Measurements from ENCODE around the gene NDUFA3. TPM values are rescaled to one million over a fixed set of nuclear protein-coding genes. Genes with fewer than 3 reads are reported as not detected.
"Not testable (repeated sequence)": the region's sequence is repeated elsewhere in the genome, so short reads cannot be mapped to it uniquely, and the experiment has no call there.

Gene NDUFA3
- 493 TPM for total RNA-seq
- long read RNA-seq, transcript NDUFA3-214 (4 exons, 963 nt): major isoform, 216 of 238 reads
- long read RNA-seq, partial matches to known transcripts: 13 of 238 reads
- long read RNA-seq, other reads (novel, unspliced or antisense): 2 of 238 reads

- peak; percentile 100 for ATAC-seq (ENCODE audit: poor library complexity)
- DNase-seq: peak; percentile 99
- intact Hi-C loops (cut with DNase I): no loop called here
Measured at GRCh38 chr19:54102421-54103169, at the start of gene NDUFA3. TSS of gene NDUFA3 (plus strand) at chr19:54102855. CDS start at chr19:54102879, 24 bp downstream.

- intact Hi-C loops (cut with DNase I): no loop called here
- DNase-seq (peak; percentile 59), ATAC-seq (ENCODE audit: poor library complexity) (no peak)
Measured at GRCh38 chr19:54062643-54063042, 40.0 kb upstream of the NDUFA3 start.

GRCh38 chr19:54063350-54064116 is 39.1 kb upstream of the NDUFA3 start, which contains the start of gene VSTM1:
TSS of gene VSTM1 (minus strand) at chr19:54063897. CDS start at chr19:54063777, 120 bp downstream.
- DNase-seq (no peak), ATAC-seq (ENCODE audit: poor library complexity) (no peak)
- intact Hi-C loops (cut with DNase I): no loop called here

GRCh38 chr19:54069470-54069869 is 33.2 kb upstream of the NDUFA3 start:
- intact Hi-C loops (cut with DNase I): no loop called here
- DNase-seq: no peak
- ATAC-seq (ENCODE audit: poor library complexity): no peak

- intact Hi-C loops (cut with DNase I): no loop called here
- no peak for ATAC-seq (ENCODE audit: poor library complexity)
- no peak for DNase-seq
Measured at GRCh38 chr19:54073829-54074228, 28.8 kb upstream of the NDUFA3 start.

- DNase-seq (no peak), ATAC-seq (ENCODE audit: poor library complexity) (no peak)
- intact Hi-C loops (cut with DNase I): no loop called here
Measured at GRCh38 chr19:54074851-54075250, 27.8 kb upstream of the NDUFA3 start.

- intact Hi-C loops (cut with DNase I): no loop called here
- no peak for DNase-seq
- no peak for ATAC-seq (ENCODE audit: poor library complexity)
Measured at GRCh38 chr19:54077334-54077733, 25.3 kb upstream of the NDUFA3 start.

- intact Hi-C loops (cut with DNase I): no loop called here
- DNase-seq: no peak
- no peak for ATAC-seq (ENCODE audit: poor library complexity)
Measured at GRCh38 chr19:54081032-54081431, 21.6 kb upstream of the NDUFA3 start, which contains the start of gene TARM1. TSS of gene TARM1 (minus strand) at chr19:54081365. CDS start at chr19:54081340, 25 bp downstream.

- intact Hi-C loops (cut with DNase I): no loop called here
- no peak for DNase-seq
- ATAC-seq (ENCODE audit: poor library complexity): no peak
Measured at GRCh38 chr19:54084410-54084809, 18.2 kb upstream of the NDUFA3 start.

GRCh38 chr19:54094426-54095000 is 8.1 kb upstream of the NDUFA3 start:
- intact Hi-C loops (cut with DNase I): no loop called here
- no peak for DNase-seq
- ATAC-seq (ENCODE audit: poor library complexity): no peak

GRCh38 chr19:54095136-54095858 is 7.4 kb upstream of the NDUFA3 start:
- intact Hi-C loops (cut with DNase I): no loop called here
- no peak for ATAC-seq (ENCODE audit: poor library complexity)
- no peak for DNase-seq

- DNase-seq: peak; percentile 76
- intact Hi-C loops (cut with DNase I): not testable (repeated sequence)
- peak; percentile 85 for ATAC-seq (ENCODE audit: poor library complexity)
Measured at GRCh38 chr19:54095859-54096616, 6.6 kb upstream of the NDUFA3 start.

- intact Hi-C loops (cut with DNase I): no loop called here
- ATAC-seq (ENCODE audit: poor library complexity): peak; percentile 56
- DNase-seq: no peak
Measured at GRCh38 chr19:54096617-54097106, 6.0 kb upstream of the NDUFA3 start.

- DNase-seq (no peak), ATAC-seq (ENCODE audit: poor library complexity) (no peak)
- intact Hi-C loops (cut with DNase I): no loop called here
Measured at GRCh38 chr19:54099190-54099902, 3.3 kb upstream of the NDUFA3 start.

- ATAC-seq (ENCODE audit: poor library complexity); DNase-seq; intact Hi-C loops (cut with DNase I): not testable (repeated sequence)
Measured at GRCh38 chr19:54099903-54100255, 2.8 kb upstream of the NDUFA3 start.

- intact Hi-C loops (cut with DNase I): no loop called here
- ATAC-seq (ENCODE audit: poor library complexity) (no peak), DNase-seq (no peak)
Measured at GRCh38 chr19:54100561-54100960, 2.1 kb upstream of the NDUFA3 start, which contains the start of gene OSCAR. TSS of gene OSCAR (minus strand) at chr19:54100803. CDS start at chr19:54100792, 11 bp downstream.

All from Right ventricle myocardium superior (tissue), 1 donor.